GM23248 (cell line): ENCODE data around the gene KCNK6. TPM values are rescaled to one million over a fixed set of nuclear protein-coding genes. Genes with fewer than 3 reads are reported as not detected.
A peak's percentile ranks its signal among the peaks of the same experiment; 100 is the strongest.

Experiments used
- DNase-seq: peaks from one replicate; pipeline ENCODE4 v3.0.0-alpha.2; 2015
- H2AFZ ChIP-seq: fragments of 200-600 bp; sonication (generic); 2 replicates; pipeline ENCODE4 v1.6.1; 2016; ENCODE audit warnings: antibody characterized with exemption
- H3F3A ChIP-seq: fragments of 200-600 bp; sonication (generic); 2 replicates; pipeline ENCODE4 v1.6.1; 2016; ENCODE audit warnings: mild to moderate bottlenecking, antibody characterized with exemption, mixed run types; ENCODE audit not compliant: insufficient read depth
- H3K27ac ChIP-seq: fragments of 200-600 bp; sonication (generic); 2 replicates; pipeline ENCODE4 v1.5.1; 2016; ENCODE audit warnings: mild to moderate bottlenecking
- H3K27me3 ChIP-seq: fragments of 200-600 bp; sonication (generic); replicated peaks from 2 replicates; pipeline ENCODE4 v1.6.1; 2016; ENCODE audit warnings: mild to moderate bottlenecking; ENCODE audit not compliant: insufficient read depth
- H3K36me3 ChIP-seq: fragments of 200-600 bp; sonication (generic); 2 replicates; pipeline ENCODE4 v1.6.1; 2016; ENCODE audit warnings: low read depth, mild to moderate bottlenecking
- H3K4me1 ChIP-seq: fragments of 200-600 bp; sonication (generic); 2 replicates; pipeline ENCODE4 v1.6.1; 2016; ENCODE audit warnings: mild to moderate bottlenecking; ENCODE audit not compliant: insufficient read depth
- H3K4me2 ChIP-seq: fragments of 200-600 bp; sonication (generic); one replicate; pipeline ENCODE4 v1.6.1; 2016; ENCODE audit warnings: mild to moderate bottlenecking; ENCODE audit not compliant: unreplicated experiment
- H3K4me3 ChIP-seq: fragments of 200-600 bp; sonication (generic); 2 replicates; pipeline ENCODE4 v1.5.1; 2016; ENCODE audit warnings: mild to moderate bottlenecking
- H3K79me2 ChIP-seq: fragments of 200-600 bp; sonication (generic); 2 replicates; pipeline ENCODE4 v1.6.1; 2016; ENCODE audit warnings: mild to moderate bottlenecking; ENCODE audit not compliant: insufficient read depth
- H3K9ac ChIP-seq: fragments of 200-600 bp; sonication (generic); 2 replicates; pipeline ENCODE4 v1.6.1; 2016; ENCODE audit warnings: mild to moderate bottlenecking
- H3K9me2 ChIP-seq: fragments of 200-600 bp; sonication (generic); 2 replicates; pipeline ENCODE4 v1.6.1; 2016; ENCODE audit warnings: mixed run types, mild to moderate bottlenecking, moderate library complexity; ENCODE audit not compliant: insufficient read depth
- H3K9me3 ChIP-seq: fragments of 200-600 bp; sonication (generic); one replicate; pipeline ENCODE4 v1.6.1; 2017; ENCODE audit warnings: low read depth
- H4K20me1 ChIP-seq: fragments of 200-600 bp; sonication (generic); 2 replicates; pipeline ENCODE4 v1.6.0; 2016; ENCODE audit not compliant: insufficient read depth
- EZH2 ChIP-seq: fragments of 200-600 bp; sonication (generic); IDR thresholded peaks from 2 replicates; pipeline ENCODE4 v1.6.1; 2018; ENCODE audit warnings: antibody characterized with exemption, mild to moderate bottlenecking; ENCODE audit not compliant: insufficient read depth, poor library complexity, severe bottlenecking
- EZH2phosphoT487 ChIP-seq: fragments of 200-600 bp; sonication (generic); IDR thresholded peaks from 2 replicates; pipeline ENCODE4 v1.6.1; 2018; ENCODE audit warnings: antibody characterized with exemption, moderate library complexity, mild to moderate bottlenecking, low read depth; ENCODE audit not compliant: insufficient read depth
- WGBS, 2 experiments: methylation state at CpG; one replicate each; pipeline ENCODE4 v1.1.6; 2015 to 2017; ENCODE audit warnings: low lambda C conversion rate in 2 of 2, low coverage in 1 of 2; ENCODE audit errors: missing lambda C conversion rate in 2 of 2; 5-methylcytosine and 5-hydroxymethylcytosine counted together
- in situ Hi-C: fragments of 300-500 bp; cut with MboI; formaldehyde crosslinking; loops from 2 replicates; pipeline ENCODE4 v1.15.0; 2020
- polyA plus RNA-seq: library from polyadenylated mRNA; unstranded; fragments of >200 nt; fragmentation: Nextera tagmentation; extraction: Ambion mirVana; gene quantifications from 2 replicates; pipeline ENCODE4 v1.2.1, GENCODE V29; 2016
- total RNA-seq: library from RNA; depleted of rRNA; stranded (reverse); fragments of >200 nt; shearing (Covaris generic); gene quantifications from 2 replicates; pipeline ENCODE4 v1.2.3, GENCODE V29; 2014

Gene KCNK6
- total and polyA plus RNA-seq, 2 experiments from 2014 or later, result 12.1 to 15.5 TPM

GRCh38 chr19:38290631-38291147 lies 29.0 kb upstream of the KCNK6 start:
- H2AFZ ChIP-seq, result no peak overlapping the region
- 38 to 41% methylated on average over 13 of the region's 13 CpGs for WGBS, 2 experiments

GRCh38 chr19:38291855-38292254 lies 27.8 kb upstream of the KCNK6 start:
- H3F3A ChIP-seq, result no peaks in the 10 kb centered on the region
- no peak overlapping the region for H3K27ac ChIP-seq
- no peaks in the 10 kb centered on the region for H3K9me2 ChIP-seq
- peak overlapping the region; percentile 37; the same call in 1 of the 2 replicates for H2AFZ ChIP-seq
- 75 to 77% methylated on average over 15 of the region's 15 CpGs for WGBS, 2 experiments
- no peak for DNase-seq
- H3K4me1 ChIP-seq, result peaks cover 16% of the 10 kb centered on the region
- H3K4me3 ChIP-seq, result no peak overlapping the region
- H3K27me3 ChIP-seq, result no peaks in the 10 kb centered on the region
- H3K36me3 ChIP-seq, result no peaks in the 10 kb centered on the region
- H3K9me3 ChIP-seq, result no peaks in the 10 kb centered on the region
- TF ChIP-seq EZH2phosphoT487, result no peak
- TF ChIP-seq EZH2, result no peak
- in situ Hi-C loops, result no loop called here
- H4K20me1 ChIP-seq, result no peaks in the 10 kb centered on the region
- no peak overlapping the region for H3K4me2 ChIP-seq
- no peak overlapping the region for H3K9ac ChIP-seq
- no peaks in the 10 kb centered on the region for H3K79me2 ChIP-seq

More at GRCh38 chr19:38290631-38291147, 29.0 kb upstream of the KCNK6 start:
- Histone ChIP-seq H3K27ac (peak overlapping the region; percentile 62), H3K9me3 (no peaks in the 10 kb centered on the region), H3K36me3 (no peaks in the 10 kb centered on the region), H3K4me3 (no peak overlapping the region), H3K4me2 (peak overlapping the region; percentile 46), H4K20me1 (no peaks in the 10 kb centered on the region), H3K9ac (peak overlapping the region; percentile 57), H3K79me2 (no peaks in the 10 kb centered on the region), H3F3A (0 out of 2 replicates have a peak, but pooled peaks cover 6% of the 10 kb centered on the region), H3K27me3 (no peaks in the 10 kb centered on the region), H3K4me1 (peaks cover 22% of the 10 kb centered on the region), H3K9me2 (no peaks in the 10 kb centered on the region)
- no peak for TF ChIP-seq EZH2phosphoT487
- TF ChIP-seq EZH2, result no peak
- DNase-seq, result peak; percentile 98
- in situ Hi-C loops, result no loop called here

- no peaks in the 10 kb centered on the region for H3K36me3 ChIP-seq
- H3K9me3 ChIP-seq, result no peaks in the 10 kb centered on the region
- no peaks in the 10 kb centered on the region for H4K20me1 ChIP-seq
- no peak for DNase-seq
- H3K27ac ChIP-seq, result no peak overlapping the region
- no peak overlapping the region for H2AFZ ChIP-seq
- in situ Hi-C loops, result no loop called here
- no peaks in the 10 kb centered on the region for H3K79me2 ChIP-seq
- WGBS, 2 experiments, result 90 to 91% methylated on average over 9 of the region's 9 CpGs
- no peaks in the 10 kb centered on the region for H3K9me2 ChIP-seq
- H3K9ac ChIP-seq, result no peak overlapping the region
- H3K4me3 ChIP-seq, result no peak overlapping the region
- no peaks in the 10 kb centered on the region for H3K27me3 ChIP-seq
- no peak for TF ChIP-seq EZH2phosphoT487
- TF ChIP-seq EZH2, result no peak
- no peak overlapping the region for H3K4me2 ChIP-seq
- H3K4me1 ChIP-seq, result peaks cover 16% of the 10 kb centered on the region
- H3F3A ChIP-seq, result no peaks in the 10 kb centered on the region
These were observed 26.4 kb upstream of the KCNK6 start for GRCh38 chr19:38293281-38293680.

GRCh38 chr19:38294090-38294489 lies 25.6 kb upstream of the KCNK6 start:
- peaks cover 16% of the 10 kb centered on the region for H3K4me1 ChIP-seq
- H3K27ac ChIP-seq, result no peak overlapping the region
- no peak for DNase-seq
- H3K4me3 ChIP-seq, result no peak overlapping the region
- WGBS, 2 experiments, result 67 to 81% methylated on average over 8 of the region's 8 CpGs
- in situ Hi-C loops, result no loop called here
- no peaks in the 10 kb centered on the region for H3K9me2 ChIP-seq
- H3K79me2 ChIP-seq, result no peaks in the 10 kb centered on the region
- H3F3A ChIP-seq, result no peaks in the 10 kb centered on the region
- no peak for TF ChIP-seq EZH2
- no peak for TF ChIP-seq EZH2phosphoT487
- H3K4me2 ChIP-seq, result no peak overlapping the region
- H3K9me3 ChIP-seq, result no peaks in the 10 kb centered on the region
- no peak overlapping the region for H3K9ac ChIP-seq
- H3K27me3 ChIP-seq, result no peaks in the 10 kb centered on the region
- H4K20me1 ChIP-seq, result no peaks in the 10 kb centered on the region
- H3K36me3 ChIP-seq, result no peaks in the 10 kb centered on the region
- H2AFZ ChIP-seq, result no peak overlapping the region
